ENCODE data around the gene PNRC2.
A peak's percentile ranks its signal among the peaks of the same experiment; 100 is the strongest.

The PNRC2 gene, protein sequence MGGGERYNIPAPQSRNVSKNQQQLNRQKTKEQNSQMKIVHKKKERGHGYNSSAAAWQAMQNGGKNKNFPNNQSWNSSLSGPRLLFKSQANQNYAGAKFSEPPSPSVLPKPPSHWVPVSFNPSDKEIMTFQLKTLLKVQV

DNA sequence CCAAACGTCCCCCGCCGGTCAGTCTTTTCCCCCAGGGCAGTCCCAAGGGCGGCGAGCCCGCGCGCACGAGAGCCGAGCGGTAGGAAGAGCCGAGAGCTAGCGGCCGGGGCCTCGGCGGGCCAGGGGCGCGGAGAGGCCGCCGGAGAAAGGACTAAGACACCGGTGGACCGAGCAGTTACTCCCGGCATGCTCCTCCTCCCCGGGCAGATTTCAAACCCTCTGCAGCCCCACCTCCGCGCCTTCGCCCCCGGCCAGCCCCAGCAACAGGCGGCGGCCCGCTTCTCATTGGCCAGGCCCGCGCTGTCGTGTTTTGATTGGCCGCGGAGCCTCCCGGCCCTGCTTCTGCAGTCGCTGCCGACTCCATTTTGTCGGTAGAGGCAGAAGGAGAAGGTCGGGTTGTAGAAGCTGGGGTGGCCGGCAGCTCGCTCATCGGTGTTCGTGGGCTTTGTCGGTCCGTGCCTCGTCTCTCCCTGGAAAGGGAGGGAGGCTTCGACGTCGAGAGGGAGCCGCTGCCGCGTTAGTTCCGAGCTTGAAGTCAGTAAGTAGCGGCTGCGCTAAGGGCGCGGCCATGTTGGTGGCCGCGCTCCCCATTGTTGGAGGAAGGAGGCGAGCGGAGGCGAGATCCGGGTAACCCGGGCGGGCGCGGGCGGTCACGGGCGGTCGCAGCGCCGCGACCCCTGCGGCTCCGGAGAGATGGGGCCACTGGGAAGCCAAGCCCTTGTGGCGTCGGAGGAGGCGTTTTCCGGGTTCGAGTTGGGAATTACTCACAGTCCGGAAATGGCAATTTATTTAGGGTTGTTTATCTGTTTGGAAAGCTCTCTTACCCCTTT, at the start of gene PNRC2:
Gene PNRC2, plus strand, starts transcription at position 368 of the 830 bp plus-strand sequence. CDS start 1,630 bp downstream, outside the sequence.
- DNase-seq (ENCODE audit: extremely low spot score): peak; percentile 94
- POLR2A ChIA-PET: interaction anchor here (0.6 to 2.5 kb wide), 14 partner anchors 9 to 88 kb away, joined by 3 to 10 read pairs (median 4); partner anchors contain the start of gene SRSF10
- CTCF ChIA-PET: interaction anchor here (1.0 kb wide), 1 partner anchor 10 kb away, joined by 3 read pairs; no protein-coding TSS in a partner anchor
- TF ChIP-seq HDGF (IDR thresholded peaks at IDR 0.05; ENCODE audit: borderline replicate concordance) (no peak), FOXA1 (IDR thresholded peaks at IDR 0.05) (no peak), L3MBTL2 (conservative IDR thresholded peaks at IDR 0.05) (no peak), CTBP1 (IDR thresholded peaks at IDR 0.05; ENCODE audit: borderline replicate concordance) (no peak), ELF4 (IDR thresholded peaks at IDR 0.05) (peak; percentile 47), TARDBP (IDR thresholded peaks at IDR 0.05) (no peak), NFRKB (IDR thresholded peaks at IDR 0.05) (peak; percentile 72; the same call in 1 of the 2 replicates)
- TF ChIP-seq, protein P1, sequence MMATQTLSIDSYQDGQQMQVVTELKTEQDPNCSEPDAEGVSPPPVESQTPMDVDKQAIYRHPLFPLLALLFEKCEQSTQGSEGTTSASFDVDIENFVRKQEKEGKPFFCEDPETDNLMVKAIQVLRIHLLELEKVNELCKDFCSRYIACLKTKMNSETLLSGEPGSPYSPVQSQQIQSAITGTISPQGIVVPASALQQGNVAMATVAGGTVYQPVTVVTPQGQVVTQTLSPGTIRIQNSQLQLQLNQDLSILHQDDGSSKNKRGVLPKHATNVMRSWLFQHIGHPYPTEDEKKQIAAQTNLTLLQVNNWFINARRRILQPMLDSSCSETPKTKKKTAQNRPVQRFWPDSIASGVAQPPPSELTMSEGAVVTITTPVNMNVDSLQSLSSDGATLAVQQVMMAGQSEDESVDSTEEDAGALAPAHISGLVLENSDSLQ (IDR thresholded peaks at IDR 0.05): 0 out of 2 replicates have a peak, but pooled peaks have one; percentile 9

DNA sequence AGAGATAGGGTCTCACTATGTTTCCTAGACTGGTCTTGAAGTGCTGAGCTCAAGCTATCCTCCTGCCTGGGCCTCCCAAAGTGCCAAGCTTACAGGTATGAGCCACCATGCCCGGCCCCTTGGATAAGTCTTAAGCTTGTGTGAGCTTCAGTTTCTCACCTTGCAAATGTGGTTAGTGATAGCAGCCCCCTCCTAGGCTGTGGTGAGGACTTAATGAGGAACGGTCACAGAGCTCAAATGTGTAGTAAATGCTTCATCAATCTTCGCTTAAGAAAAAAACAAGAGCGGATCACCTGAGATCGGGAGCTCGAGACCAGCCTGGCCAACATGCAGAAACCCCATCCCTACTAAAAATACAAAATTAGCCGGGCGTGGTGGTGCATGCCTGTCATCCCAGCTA, 49.5 kb upstream of the PNRC2 start:
- CTCF ChIA-PET: interaction anchor here (0.6 kb wide), 1 partner anchor 16 kb away, joined by 3 read pairs; no protein-coding TSS in a partner anchor
- DNase-seq (ENCODE audit: extremely low spot score): no peak
- TF ChIP-seq, protein P1 (IDR thresholded peaks at IDR 0.05): no peak
- TF ChIP-seq ELF4 (IDR thresholded peaks at IDR 0.05): no peak
- TF ChIP-seq SP1 (IDR thresholded peaks at IDR 0.05): no peak
- no peak for TF ChIP-seq TARDBP (IDR thresholded peaks at IDR 0.05)
- TF ChIP-seq FOXA1 (IDR thresholded peaks at IDR 0.05): no peak
- TF ChIP-seq CTBP1 (IDR thresholded peaks at IDR 0.05; ENCODE audit: borderline replicate concordance): no peak
- TF ChIP-seq FOXM1 (IDR thresholded peaks at IDR 0.05; ENCODE audit: borderline replicate concordance): no peak
- TF ChIP-seq ZNF384 (IDR thresholded peaks at IDR 0.05): no peak
- TF ChIP-seq NFRKB (IDR thresholded peaks at IDR 0.05): no peak
- TF ChIP-seq HDGF (IDR thresholded peaks at IDR 0.05; ENCODE audit: borderline replicate concordance): no peak
- TF ChIP-seq LEF1 (IDR thresholded peaks at IDR 0.05; ENCODE audit: borderline replicate concordance): no peak
- no peak for TF ChIP-seq L3MBTL2 (conservative IDR thresholded peaks at IDR 0.05)
- no peak for TF ChIP-seq FOXK2 (IDR thresholded peaks at IDR 0.05)
- no peak for TF ChIP-seq BHLHE40 (IDR thresholded peaks at IDR 0.05; ENCODE audit: borderline replicate concordance)
- no peak for TF ChIP-seq SUZ12 (IDR thresholded peaks at IDR 0.05)
- no peak for TF ChIP-seq ARNT (IDR thresholded peaks at IDR 0.05)
- POLR2A ChIA-PET: interaction anchor here (0.6 to 2.3 kb wide), 2 partner anchors 132 to 151 kb away, joined by 3 to 7 read pairs; partner anchors contain the start of gene PITHD1

DNA sequence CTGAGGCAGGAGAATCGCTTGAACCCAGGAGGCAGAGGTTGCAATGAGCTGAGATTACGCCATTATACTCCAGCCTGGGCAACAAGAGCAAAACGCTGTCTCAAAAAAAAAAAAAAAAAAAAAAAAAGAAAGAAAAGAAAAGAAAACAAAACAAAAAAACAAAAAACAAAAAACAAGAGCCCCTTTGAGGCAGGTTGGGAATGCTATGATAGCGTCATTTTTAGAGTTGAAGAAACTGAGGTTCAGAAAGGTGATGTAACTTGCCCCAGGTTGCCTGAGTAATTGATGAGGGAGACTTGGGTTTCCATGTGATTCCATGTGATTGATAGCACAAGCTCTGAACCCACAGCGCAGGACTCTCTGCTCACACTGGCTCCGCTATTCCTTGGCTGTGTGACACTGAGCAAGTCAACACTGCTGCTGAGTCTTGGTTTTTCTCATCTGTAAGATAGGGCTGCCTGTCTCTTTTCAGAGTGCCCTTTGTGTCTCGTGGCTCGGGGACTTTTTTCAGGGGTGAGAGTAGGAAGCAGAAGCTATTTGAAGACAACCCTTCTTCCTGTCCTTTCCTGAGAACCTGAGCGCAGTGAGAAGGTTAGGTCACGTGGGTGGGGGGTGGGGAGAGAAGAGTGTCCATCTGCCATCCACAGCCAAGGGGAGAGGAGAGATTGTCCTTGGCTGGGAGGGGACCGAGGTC, 48.9 kb upstream of the PNRC2 start:
- ChIA-PET CTCF (interaction anchor here (0.6 to 0.7 kb wide), 2 partner anchors 120 to 202 kb away, joined by 3 read pairs; no protein-coding TSS in a partner anchor), POLR2A (interaction anchor here (2.3 kb wide), 1 partner anchor 132 kb away, joined by 7 read pairs; the partner anchor contains the start of gene PITHD1)
- no peak for DNase-seq (ENCODE audit: extremely low spot score)
- TF ChIP-seq SUZ12 (IDR thresholded peaks at IDR 0.05): no peak
- no peak for TF ChIP-seq LEF1 (IDR thresholded peaks at IDR 0.05; ENCODE audit: borderline replicate concordance)
- no peak for TF ChIP-seq ZNF384 (IDR thresholded peaks at IDR 0.05)
- TF ChIP-seq, protein P1 (IDR thresholded peaks at IDR 0.05): no peak
- TF ChIP-seq NFRKB (IDR thresholded peaks at IDR 0.05): no peak
- no peak for TF ChIP-seq SP1 (IDR thresholded peaks at IDR 0.05)
- TF ChIP-seq ELF4 (IDR thresholded peaks at IDR 0.05): no peak
- no peak for TF ChIP-seq L3MBTL2 (conservative IDR thresholded peaks at IDR 0.05)
- no peak for TF ChIP-seq FOXK2 (IDR thresholded peaks at IDR 0.05)
- TF ChIP-seq ARNT (IDR thresholded peaks at IDR 0.05): no peak
- no peak for TF ChIP-seq FOXA1 (IDR thresholded peaks at IDR 0.05)
- no peak for TF ChIP-seq CTBP1 (IDR thresholded peaks at IDR 0.05; ENCODE audit: borderline replicate concordance)
- no peak for TF ChIP-seq BHLHE40 (IDR thresholded peaks at IDR 0.05; ENCODE audit: borderline replicate concordance)
- TF ChIP-seq FOXM1 (IDR thresholded peaks at IDR 0.05; ENCODE audit: borderline replicate concordance): no peak
- no peak for TF ChIP-seq TARDBP (IDR thresholded peaks at IDR 0.05)
- no peak for TF ChIP-seq HDGF (IDR thresholded peaks at IDR 0.05; ENCODE audit: borderline replicate concordance)

DNA sequence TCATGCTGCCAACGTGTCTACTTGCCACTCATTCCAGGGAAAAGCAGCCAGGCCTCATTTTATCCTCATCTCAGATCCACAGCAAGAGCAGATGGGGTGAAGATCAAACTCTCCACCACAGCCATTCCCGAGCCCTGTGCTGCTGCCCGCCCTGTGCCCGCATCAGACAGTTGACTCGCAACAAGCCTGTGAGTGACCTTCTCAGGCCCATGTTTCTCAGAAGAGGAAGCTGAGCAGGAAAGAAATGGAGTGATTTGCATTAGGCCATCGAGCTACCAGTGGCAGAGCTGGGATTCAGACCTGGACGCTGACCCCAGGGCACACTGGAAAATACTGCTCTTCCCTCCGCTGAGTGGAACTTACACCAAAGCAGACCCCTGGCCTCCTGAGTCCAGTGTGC, 47.7 kb upstream of the PNRC2 start:
- CTCF ChIA-PET: no interaction called here
- POLR2A ChIA-PET: interaction anchor here (2.3 kb wide), 1 partner anchor 134 kb away, joined by 7 read pairs; the partner anchor contains the start of gene PITHD1
- DNase-seq (ENCODE audit: extremely low spot score): no peak
- TF ChIP-seq ELF4 (IDR thresholded peaks at IDR 0.05) (no peak), HDGF (IDR thresholded peaks at IDR 0.05; ENCODE audit: borderline replicate concordance) (no peak), LEF1 (IDR thresholded peaks at IDR 0.05; ENCODE audit: borderline replicate concordance) (no peak), FOXK2 (IDR thresholded peaks at IDR 0.05) (no peak), ARNT (IDR thresholded peaks at IDR 0.05) (no peak), CTBP1 (IDR thresholded peaks at IDR 0.05; ENCODE audit: borderline replicate concordance) (no peak), FOXM1 (IDR thresholded peaks at IDR 0.05; ENCODE audit: borderline replicate concordance) (no peak), L3MBTL2 (conservative IDR thresholded peaks at IDR 0.05) (no peak), TARDBP (IDR thresholded peaks at IDR 0.05) (no peak), NFRKB (IDR thresholded peaks at IDR 0.05) (no peak), SUZ12 (IDR thresholded peaks at IDR 0.05) (no peak), SP1 (IDR thresholded peaks at IDR 0.05) (no peak), FOXA1 (IDR thresholded peaks at IDR 0.05) (no peak), BHLHE40 (IDR thresholded peaks at IDR 0.05; ENCODE audit: borderline replicate concordance) (no peak), ZNF384 (IDR thresholded peaks at IDR 0.05) (no peak)
- TF ChIP-seq, protein P1 (IDR thresholded peaks at IDR 0.05): no peak

All from HEK293T (cell line).